Measurements from ENCODE around the gene LAPTM4A.
"Not testable (repeated sequence)": the region's sequence is repeated elsewhere in the genome, so short reads cannot be mapped to it uniquely, and the experiment has no call there.

GRCh38 chr2:20074046-20074648 lies 22.7 kb upstream of the LAPTM4A start:
- TF ChIP-seq, protein P1, sequence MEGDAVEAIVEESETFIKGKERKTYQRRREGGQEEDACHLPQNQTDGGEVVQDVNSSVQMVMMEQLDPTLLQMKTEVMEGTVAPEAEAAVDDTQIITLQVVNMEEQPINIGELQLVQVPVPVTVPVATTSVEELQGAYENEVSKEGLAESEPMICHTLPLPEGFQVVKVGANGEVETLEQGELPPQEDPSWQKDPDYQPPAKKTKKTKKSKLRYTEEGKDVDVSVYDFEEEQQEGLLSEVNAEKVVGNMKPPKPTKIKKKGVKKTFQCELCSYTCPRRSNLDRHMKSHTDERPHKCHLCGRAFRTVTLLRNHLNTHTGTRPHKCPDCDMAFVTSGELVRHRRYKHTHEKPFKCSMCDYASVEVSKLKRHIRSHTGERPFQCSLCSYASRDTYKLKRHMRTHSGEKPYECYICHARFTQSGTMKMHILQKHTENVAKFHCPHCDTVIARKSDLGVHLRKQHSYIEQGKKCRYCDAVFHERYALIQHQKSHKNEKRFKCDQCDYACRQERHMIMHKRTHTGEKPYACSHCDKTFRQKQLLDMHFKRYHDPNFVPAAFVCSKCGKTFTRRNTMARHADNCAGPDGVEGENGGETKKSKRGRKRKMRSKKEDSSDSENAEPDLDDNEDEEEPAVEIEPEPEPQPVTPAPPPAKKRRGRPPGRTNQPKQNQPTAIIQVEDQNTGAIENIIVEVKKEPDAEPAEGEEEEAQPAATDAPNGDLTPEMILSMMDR (conservative IDR thresholded peaks at IDR 0.05) = not testable (repeated sequence)
- not testable (repeated sequence) for TF ChIP-seq EZH2 (IDR thresholded peaks at IDR 0.05; ENCODE audit: low read depth)

All from PC-9 (cell line).